GM21447 (cell line): ENCODE data around the gene MYO18B.
"Not testable (repeated sequence)": the region's sequence is repeated elsewhere in the genome, so short reads cannot be mapped to it uniquely, and the experiment has no call there.

ENCODE experiments used
- ATAC-seq: cut with Tn5 transposase; IDR thresholded peaks from one replicate; pipeline ENCODE4 v1.9.1; 2021; ENCODE audit not compliant: unreplicated experiment

The MYO18B gene

DNA sequence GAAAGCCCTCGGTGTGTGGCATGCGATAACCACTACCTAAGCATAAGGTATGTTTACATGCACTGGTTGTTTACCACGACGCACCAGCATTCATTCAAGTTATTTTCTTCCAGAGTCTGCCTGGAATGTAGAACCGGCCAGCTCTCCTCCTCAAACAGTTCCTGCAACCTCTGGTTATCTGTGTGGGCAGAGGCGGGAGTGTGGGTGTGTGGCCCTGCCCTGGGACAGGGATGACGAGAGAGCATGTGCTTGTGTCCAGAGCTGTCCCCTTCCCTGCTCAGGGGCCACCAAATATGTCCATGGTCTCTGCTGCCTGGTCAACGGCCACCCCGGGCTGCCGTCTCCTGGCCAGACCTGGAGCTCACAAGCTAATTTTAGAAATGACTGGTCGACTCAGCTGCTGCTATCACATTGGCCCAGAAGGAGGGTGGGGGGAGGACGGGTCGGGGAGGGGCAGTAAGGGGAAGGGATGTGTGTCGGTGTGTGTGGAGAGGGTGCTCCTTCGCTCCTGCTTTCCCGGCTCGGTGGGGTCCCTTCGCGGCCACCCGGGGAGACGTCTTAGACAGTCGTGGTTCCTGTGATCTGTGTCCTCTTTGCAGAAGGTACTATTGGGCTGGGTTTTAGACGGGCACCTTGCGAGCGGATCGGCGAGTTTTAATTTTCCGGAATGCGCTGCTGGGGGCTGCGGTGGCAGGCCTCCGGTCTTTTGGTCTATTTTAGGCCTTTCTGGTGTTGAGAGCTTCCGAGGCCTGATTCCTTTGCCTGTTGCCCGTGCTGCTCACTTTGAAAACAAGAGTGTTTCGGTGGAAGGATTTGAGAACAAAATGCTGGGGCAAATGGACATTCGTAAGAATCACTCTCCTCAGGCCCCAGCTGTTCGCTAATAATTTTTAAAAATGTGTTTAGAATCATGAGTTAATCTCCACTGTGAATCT is at the start of gene MYO18B:
MYO18B (plus strand) TSS at position 497 of the 935 bp plus-strand sequence. CDS start 18,905 bp downstream, outside the sequence.
- ATAC-seq, result no peak

GRCh38 chr22:25692397-25693267 is 49.4 kb upstream of the MYO18B start:
- ATAC-seq, result no peak

DNA sequence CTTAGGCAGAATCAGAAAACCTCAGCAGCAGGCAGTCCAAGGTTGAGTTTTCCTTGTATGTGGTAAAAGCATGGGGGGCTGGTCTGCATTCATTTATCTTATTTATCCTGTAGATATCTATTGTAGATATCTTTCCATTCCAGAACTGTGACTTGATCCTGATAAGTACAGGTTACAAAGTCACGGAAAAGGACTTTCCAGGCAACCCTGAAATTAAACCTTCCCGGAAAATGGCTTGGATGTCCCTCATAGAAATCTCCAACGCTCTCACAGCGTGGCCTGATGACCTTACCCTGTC is 48.8 kb upstream of the MYO18B start:
- no peak for ATAC-seq

- ATAC-seq, result no peak
Measured at GRCh38 chr22:25694196-25694907, 47.6 kb upstream of the MYO18B start.

DNA sequence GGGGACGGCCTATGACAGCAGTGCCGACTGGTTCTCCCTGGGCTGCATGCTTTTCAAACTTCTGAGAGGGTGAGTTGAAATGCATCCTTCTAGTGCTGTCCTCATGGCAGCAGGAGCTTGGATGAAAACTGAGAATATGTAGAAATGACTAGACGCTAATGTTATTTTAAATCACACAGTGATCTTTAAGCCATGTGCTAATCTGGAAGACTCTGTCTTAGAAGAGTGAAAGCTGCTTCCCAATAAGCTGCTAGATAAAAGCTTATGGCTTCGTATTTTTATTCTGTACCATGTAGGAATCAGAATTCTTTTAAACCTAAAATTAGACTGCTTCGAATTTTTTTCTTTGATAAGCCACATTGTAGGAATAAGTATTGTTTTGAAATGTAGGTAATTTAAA is 46.8 kb upstream of the MYO18B start:
- no peak for ATAC-seq

DNA sequence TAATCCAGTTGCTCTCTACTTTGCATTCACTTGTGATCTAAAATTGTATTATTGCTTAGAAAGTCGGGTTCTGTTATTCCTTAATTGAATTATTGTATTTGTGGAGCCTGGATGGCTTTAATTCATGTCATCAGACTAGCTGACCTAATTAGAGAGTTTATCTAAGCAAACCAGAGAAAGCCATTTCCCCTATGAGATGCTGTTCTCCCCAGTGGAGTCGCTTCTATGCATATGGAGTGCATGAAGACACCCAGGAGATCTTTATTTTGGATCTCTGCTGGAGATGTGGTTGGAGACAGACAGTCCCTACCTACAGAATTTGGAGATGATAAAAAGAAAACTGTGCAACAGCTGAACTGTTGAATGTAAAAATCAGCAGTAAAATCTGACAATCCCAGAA is 45.2 kb upstream of the MYO18B start:
- no peak for ATAC-seq

GRCh38 chr22:25697181-25697664 is 44.8 kb upstream of the MYO18B start:
- no peak for ATAC-seq

DNA sequence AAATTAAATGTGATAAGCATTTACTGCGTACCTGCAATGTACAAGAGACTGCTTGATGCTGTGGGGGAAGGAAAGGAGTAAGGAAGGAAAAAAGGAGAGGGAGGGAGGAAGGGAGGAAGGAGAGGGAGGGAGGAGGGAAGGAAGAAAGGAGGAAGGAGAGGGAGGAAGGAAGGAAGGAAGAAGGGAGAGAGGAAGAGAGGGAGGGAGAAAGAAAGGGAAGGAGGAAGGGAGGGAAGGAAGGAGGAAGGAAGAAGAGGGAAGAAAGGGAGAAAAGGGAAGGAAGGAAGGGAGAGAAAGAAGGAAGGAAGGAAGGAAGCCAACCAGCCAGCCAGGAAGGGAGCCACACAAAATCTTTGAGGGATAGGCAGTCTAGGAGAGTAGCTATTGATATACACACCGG is 44.0 kb upstream of the MYO18B start:
- no peak for ATAC-seq

DNA sequence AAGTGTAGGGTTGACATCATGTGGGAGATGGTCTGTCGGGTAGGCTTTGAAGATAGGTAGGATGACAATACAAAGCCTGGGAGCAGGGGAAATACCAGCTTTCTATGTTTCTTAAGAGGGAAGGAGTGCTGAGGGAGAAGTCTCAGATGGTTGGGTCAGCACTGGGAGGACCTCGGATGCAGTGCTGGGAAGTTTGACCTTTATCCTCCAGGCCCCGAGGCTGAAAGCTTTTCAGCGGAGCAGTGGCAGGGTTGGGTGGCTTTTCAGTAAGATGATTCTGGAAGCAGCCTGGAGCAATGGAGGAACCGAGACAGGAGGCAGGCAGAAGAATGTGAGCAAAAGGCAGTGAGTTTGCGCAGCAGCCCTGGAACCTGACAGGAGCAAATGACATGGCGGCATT is 43.5 kb upstream of the MYO18B start:
- no peak for ATAC-seq

- ATAC-seq, result no peak
Measured at GRCh38 chr22:25698978-25699377, 43.0 kb upstream of the MYO18B start.

GRCh38 chr22:25701056-25701780 is 40.8 kb upstream of the MYO18B start:
- no peak for ATAC-seq

GRCh38 chr22:25702040-25702439 is 39.9 kb upstream of the MYO18B start:
- ATAC-seq, result no peak

- no peak for ATAC-seq
Measured at GRCh38 chr22:25702571-25703167, 39.3 kb upstream of the MYO18B start.

DNA sequence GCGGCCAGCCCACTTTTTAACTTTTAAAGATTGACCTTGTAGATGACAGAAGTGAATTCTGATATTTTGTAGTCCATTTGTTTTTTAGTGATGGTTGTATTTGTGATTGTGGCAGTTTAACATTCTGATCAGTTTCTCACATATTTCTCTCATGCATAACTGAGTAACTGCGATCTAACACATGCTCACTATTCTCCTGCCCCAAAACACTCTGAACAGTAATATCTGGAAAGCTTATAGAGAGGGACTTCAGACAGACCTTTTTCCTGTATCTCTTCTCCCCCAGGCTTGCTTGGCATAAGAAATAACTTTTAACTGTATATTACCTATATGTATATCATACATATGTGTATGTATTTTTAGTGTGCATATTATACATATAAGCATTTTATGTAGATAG is 37.3 kb upstream of the MYO18B start:
- ATAC-seq, result no peak

DNA sequence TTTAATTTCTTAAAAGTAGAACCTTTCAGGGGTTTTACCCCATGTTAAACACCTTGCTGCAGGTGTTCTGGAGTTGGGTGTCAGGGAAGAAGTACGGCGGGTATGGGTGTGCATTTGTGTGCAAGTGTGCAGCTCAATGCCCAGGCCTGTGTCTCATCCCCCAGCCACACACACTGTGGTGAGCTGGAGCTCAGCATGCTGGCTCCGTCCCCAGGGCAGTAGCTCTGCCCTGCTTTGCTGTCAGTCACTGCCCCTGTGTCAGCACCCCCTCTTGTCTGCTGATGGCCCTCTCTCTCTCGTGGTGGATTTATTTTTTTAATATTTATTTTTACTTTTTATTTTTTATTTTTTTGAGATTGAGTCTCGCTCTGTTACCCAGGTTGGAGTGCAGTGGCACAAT is 35.8 kb upstream of the MYO18B start:
- no peak for ATAC-seq

GRCh38 chr22:25708430-25708829 is 33.6 kb upstream of the MYO18B start:
- not testable (repeated sequence) for ATAC-seq

DNA sequence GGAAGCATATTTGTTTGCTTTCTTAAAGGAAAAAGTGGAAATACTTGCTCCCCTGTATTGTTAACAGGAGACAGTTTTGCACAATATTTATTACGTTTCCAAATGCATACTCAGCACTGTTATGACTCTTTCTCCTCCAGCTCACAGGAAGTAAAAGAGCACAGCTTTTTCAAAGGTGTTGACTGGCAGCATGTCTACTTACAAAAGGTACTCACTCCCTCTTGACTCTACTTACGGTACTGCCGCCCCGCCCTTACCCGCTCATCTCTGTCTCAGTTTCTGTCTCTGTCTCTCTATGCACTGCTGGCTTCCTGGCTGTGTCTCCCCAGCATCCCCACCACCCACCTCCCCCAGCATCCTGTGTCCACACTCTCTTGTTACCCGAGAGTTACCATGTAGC is 32.2 kb upstream of the MYO18B start:
- ATAC-seq, result no peak

- no peak for ATAC-seq
Measured at GRCh38 chr22:25710501-25710900, 31.5 kb upstream of the MYO18B start.

DNA sequence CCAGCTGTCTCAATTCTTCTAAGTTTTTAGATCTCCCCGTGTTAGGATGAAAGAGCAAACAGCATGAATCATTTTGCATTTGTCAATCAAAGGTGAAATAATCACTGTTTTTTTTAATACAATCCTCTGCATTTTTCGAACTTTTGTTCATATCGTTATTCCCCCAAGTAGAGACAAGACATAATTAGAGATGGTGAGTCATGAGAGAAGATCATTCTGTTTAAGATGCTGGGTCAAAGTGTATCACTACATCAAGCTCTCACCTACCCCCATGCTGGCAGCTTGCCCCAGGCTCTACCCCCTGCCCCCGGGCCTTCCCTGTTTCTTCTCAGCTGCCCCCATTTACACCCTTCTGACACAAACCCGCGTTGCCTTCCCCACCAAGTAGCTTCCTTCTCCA is 30.5 kb upstream of the MYO18B start:
- ATAC-seq, result no peak
